Mucosa of rectum (tissue), 2 donors: ENCODE data around the gene MARVELD3.

ENCODE experiments used
- H3K27ac ChIP-seq, 2 donors: one replicate each; pipeline ENCODE4 v1.7.0; 2013; ENCODE audit warnings: inconsistent platforms in 2 of 2, low read depth in 2 of 2, low read length in 2 of 2
- H3K27me3 ChIP-seq, 2 donors: one replicate each; pipeline ENCODE4 v1.7.0; 2013; ENCODE audit warnings: low read length in 2 of 2; ENCODE audit not compliant: control insufficient read depth in 2 of 2, insufficient read depth in 2 of 2
- H3K36me3 ChIP-seq, 2 donors: one replicate each; pipeline ENCODE4 v1.7.0; 2013; ENCODE audit warnings: low read length in 2 of 2; ENCODE audit not compliant: control insufficient read depth in 2 of 2, insufficient read depth in 2 of 2
- H3K4me1 ChIP-seq, 2 donors: one replicate each; pipeline ENCODE4 v1.7.0; 2013; ENCODE audit warnings: low read length in 2 of 2, mild to moderate bottlenecking in 1 of 2; ENCODE audit not compliant: control insufficient read depth in 2 of 2, insufficient read depth in 2 of 2
- H3K4me3 ChIP-seq, 2 donors: one replicate each; pipeline ENCODE4 v1.7.0; 2013; ENCODE audit warnings: low read length in 2 of 2
- H3K9ac ChIP-seq, 2 donors: one replicate each; pipeline ENCODE4 v1.7.0; 2013; ENCODE audit warnings: low read length in 2 of 2, low read depth in 1 of 2, mild to moderate bottlenecking in 1 of 2
- H3K9me3 ChIP-seq, 2 donors: one replicate each; pipeline ENCODE4 v1.7.0; 2013; ENCODE audit warnings: low read length in 2 of 2; ENCODE audit not compliant: control insufficient read depth in 2 of 2
- donor health status: healthy.
- donor health status: Normal muscosa, but diverticular disease.

The MARVELD3 gene

DNA sequence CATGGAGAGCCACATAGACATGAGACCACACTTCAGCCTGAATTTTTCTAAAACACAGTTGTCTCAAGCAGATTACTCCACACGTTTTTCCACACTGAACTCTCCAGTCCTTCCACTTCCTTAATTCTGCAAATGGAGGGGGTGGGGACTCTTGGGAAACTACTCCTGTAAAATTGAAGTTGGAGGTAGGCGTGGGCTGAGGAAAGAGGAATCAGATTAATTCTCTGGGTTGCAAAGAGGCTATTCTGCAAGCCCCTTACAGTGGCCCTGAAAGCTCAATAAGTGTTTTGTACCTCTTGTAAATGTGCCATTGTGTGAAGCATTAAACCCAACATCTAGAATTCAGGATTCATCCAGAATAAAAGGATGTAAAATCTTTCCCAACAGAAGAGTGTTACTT, 9.6 kb downstream of the MARVELD3 start:
- H3K27ac ChIP-seq: no peak overlapping the region
- H3K9ac ChIP-seq: no peak overlapping the region
- no peaks in the 10 kb centered on the region for H3K27me3 ChIP-seq
- H3K4me3 ChIP-seq: no peak overlapping the region
- H3K9me3 ChIP-seq: no peaks in the 10 kb centered on the region
- no peaks in the 10 kb centered on the region for H3K4me1 ChIP-seq
- peaks cover 22 to 30% of the 10 kb centered on the region in 2 donors for H3K36me3 ChIP-seq

- Histone ChIP-seq H3K9ac (no peak overlapping the region), H3K4me1 (no peaks in the 10 kb centered on the region), H3K36me3 (peaks cover 14 to 26% of the 10 kb centered on the region in 2 donors), H3K9me3 (no peaks in the 10 kb centered on the region), H3K27ac (no peak overlapping the region), H3K4me3 (no peak overlapping the region), H3K27me3 (no peaks in the 10 kb centered on the region)
Measured at GRCh38 chr16:71637398-71637797, 11.4 kb downstream of the MARVELD3 start.

DNA sequence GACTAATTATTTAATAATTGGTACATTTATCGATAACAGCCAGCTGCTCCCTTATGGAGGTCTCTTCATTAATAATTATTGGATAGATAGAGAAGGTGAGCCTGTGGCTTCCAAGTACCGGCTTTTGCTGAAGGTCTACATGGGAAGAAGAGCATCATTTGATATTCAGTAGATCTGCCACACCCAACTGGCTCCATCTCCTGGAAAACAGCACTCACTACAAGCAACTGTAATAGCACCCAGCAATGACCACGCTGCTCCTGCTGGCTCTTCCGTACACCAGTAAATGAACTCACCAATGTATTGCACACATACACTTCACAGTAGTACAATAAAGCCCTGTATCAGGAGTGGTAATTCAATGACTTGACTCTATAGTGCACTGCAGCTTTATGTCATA, 19.5 kb downstream of the MARVELD3 start:
- Histone ChIP-seq H3K27me3 (no peaks in the 10 kb centered on the region), H3K9me3 (no peaks in the 10 kb centered on the region), H3K9ac (no peak overlapping the region), H3K4me3 (no peak overlapping the region), H3K27ac (no peak overlapping the region), H3K36me3 (peaks cover 23 to 29% of the 10 kb centered on the region in 2 donors), H3K4me1 (no peaks in the 10 kb centered on the region)

- no peak overlapping the region for H3K9ac ChIP-seq
- H3K27ac ChIP-seq: no peak overlapping the region
- H3K36me3 ChIP-seq: peaks cover 24 to 29% of the 10 kb centered on the region in 2 donors
- no peak overlapping the region for H3K4me3 ChIP-seq
- no peaks in the 10 kb centered on the region for H3K4me1 ChIP-seq
- no peaks in the 10 kb centered on the region for H3K27me3 ChIP-seq
- no peaks in the 10 kb centered on the region for H3K9me3 ChIP-seq
Measured at GRCh38 chr16:71647391-71647790, 21.4 kb downstream of the MARVELD3 start.

- H3K36me3 ChIP-seq: peaks cover 30 to 37% of the 10 kb centered on the region in 2 donors
- H3K4me1 ChIP-seq: no peaks in the 10 kb centered on the region
- no peak overlapping the region for H3K27ac ChIP-seq
- no peak overlapping the region for H3K4me3 ChIP-seq
- H3K9me3 ChIP-seq: no peaks in the 10 kb centered on the region
- no peaks in the 10 kb centered on the region for H3K27me3 ChIP-seq
- no peak overlapping the region for H3K9ac ChIP-seq
Measured at GRCh38 chr16:71648162-71648561, 22.2 kb downstream of the MARVELD3 start.

GRCh38 chr16:71648921-71649320, 22.9 kb downstream of the MARVELD3 start:
- Histone ChIP-seq H3K4me3 (no peak overlapping the region), H3K4me1 (no peaks in the 10 kb centered on the region), H3K27ac (no peak overlapping the region), H3K36me3 (peaks cover 33 to 42% of the 10 kb centered on the region in 2 donors), H3K9me3 (no peaks in the 10 kb centered on the region), H3K9ac (no peak overlapping the region), H3K27me3 (no peaks in the 10 kb centered on the region)

DNA sequence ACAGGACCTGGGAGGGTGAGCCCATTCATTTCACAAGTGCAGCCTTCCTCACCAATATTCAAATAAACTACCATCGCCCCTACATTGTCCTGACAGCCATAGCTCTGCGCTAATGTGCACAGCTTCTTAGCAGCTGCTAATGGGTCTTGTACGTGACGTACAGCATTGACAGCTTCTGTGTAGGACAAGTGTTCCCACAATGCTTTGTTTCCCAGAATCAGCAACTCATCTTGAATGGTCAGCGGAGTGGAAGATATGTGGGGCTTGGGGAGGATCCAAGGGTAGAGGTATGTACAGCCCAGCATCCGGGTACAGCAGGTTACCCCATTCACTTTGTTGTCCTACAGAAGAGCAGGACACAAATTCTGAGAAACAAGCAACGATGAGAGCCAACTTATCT, 23.7 kb downstream of the MARVELD3 start:
- no peaks in the 10 kb centered on the region for H3K4me1 ChIP-seq
- no peak overlapping the region for H3K9ac ChIP-seq
- no peak overlapping the region for H3K27ac ChIP-seq
- H3K4me3 ChIP-seq: no peak overlapping the region
- H3K36me3 ChIP-seq: peaks cover 40 to 45% of the 10 kb centered on the region in 2 donors
- H3K27me3 ChIP-seq: no peaks in the 10 kb centered on the region
- no peaks in the 10 kb centered on the region for H3K9me3 ChIP-seq

DNA sequence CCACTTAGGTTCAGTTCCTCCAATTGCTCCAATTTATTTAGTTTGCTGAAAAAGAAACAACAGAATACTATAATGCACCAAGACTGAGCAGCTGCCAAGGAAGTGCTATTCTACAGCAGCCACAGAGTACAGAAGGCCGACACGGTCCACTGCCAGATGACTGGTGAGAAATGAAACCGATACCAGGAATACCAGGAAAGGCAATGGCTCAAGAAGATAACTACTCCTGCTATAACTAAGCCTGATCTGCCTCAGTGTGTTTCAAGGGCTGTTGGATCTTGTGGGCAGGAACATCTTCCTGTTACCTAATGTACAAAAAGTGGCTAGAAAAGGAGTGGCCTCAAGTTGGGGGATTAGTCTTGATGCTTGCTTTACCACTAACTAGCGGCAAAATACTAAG, 32.8 kb downstream of the MARVELD3 start:
- H3K4me3 ChIP-seq: no peak overlapping the region
- peaks cover 44 to 50% of the 10 kb centered on the region in 2 donors for H3K36me3 ChIP-seq
- H3K9me3 ChIP-seq: no peaks in the 10 kb centered on the region
- H3K9ac ChIP-seq: no peak overlapping the region
- H3K27ac ChIP-seq: peak overlapping the region in 1 of 2 donors; percentile 9
- H3K4me1 ChIP-seq: no peaks in the 10 kb centered on the region
- no peaks in the 10 kb centered on the region for H3K27me3 ChIP-seq

DNA sequence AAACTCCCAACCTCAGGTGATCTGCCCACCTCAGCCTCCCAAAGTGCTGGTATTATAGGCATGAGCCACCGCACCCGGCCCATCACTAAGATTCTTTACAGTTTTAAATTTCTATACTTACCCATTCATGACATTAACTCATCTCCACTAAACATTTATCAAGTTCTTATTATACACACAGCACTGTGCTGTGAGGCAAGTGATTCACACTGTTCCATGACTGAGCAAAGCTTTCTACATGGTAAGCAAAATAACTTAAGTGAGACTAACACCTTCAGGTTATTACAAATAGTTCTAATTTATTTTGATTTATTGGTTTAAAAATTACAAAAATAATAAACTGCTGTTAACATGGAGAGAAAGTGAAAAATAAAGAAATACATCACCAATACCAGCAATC, 33.5 kb downstream of the MARVELD3 start:
- no peaks in the 10 kb centered on the region for H3K9me3 ChIP-seq
- no peak overlapping the region for H3K9ac ChIP-seq
- no peak overlapping the region for H3K4me3 ChIP-seq
- H3K4me1 ChIP-seq: no peaks in the 10 kb centered on the region
- H3K36me3 ChIP-seq: peaks cover 45 to 50% of the 10 kb centered on the region in 2 donors
- no peak overlapping the region for H3K27ac ChIP-seq
- no peaks in the 10 kb centered on the region for H3K27me3 ChIP-seq

DNA sequence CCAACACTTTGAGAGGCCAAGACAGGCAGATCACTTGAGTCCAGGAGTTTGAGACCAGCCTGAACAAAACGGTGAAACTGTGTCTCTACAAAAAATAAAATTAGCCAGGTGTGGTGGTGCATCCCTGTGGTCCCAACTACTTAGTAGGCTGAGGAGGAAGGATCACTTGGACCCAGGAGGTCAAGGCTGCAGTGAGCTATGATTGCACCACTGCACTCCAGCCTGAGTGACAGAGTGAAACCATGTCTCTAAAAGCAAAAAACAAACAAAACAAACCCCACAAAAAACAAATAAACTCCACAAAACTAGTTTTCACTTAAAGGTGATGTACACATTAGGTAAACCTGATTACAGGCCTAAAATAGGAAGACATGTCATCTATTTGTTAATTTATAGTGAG, 40.3 kb downstream of the MARVELD3 start:
- H3K4me3 ChIP-seq: no peak overlapping the region
- H3K27ac ChIP-seq: no peak overlapping the region
- H3K9me3 ChIP-seq: no peaks in the 10 kb centered on the region
- no peak overlapping the region for H3K9ac ChIP-seq
- peaks cover 8 to 17% of the 10 kb centered on the region in 2 donors for H3K4me1 ChIP-seq
- no peaks in the 10 kb centered on the region for H3K27me3 ChIP-seq
- peaks cover 40 to 51% of the 10 kb centered on the region in 2 donors for H3K36me3 ChIP-seq
